HG02610 (cell line): ENCODE data around the gene CLIC5.

Experiments
- ATAC-seq: cut with Tn5 transposase; IDR thresholded peaks from one replicate; pipeline ENCODE4 v1.9.1; 2021; ENCODE audit warnings: mild to moderate bottlenecking, moderate library complexity; ENCODE audit not compliant: unreplicated experiment

Gene CLIC5

GRCh38 chr6:46000905-46001304, 14.8 kb downstream of the CLIC5 start:
- ATAC-seq: no peak

GRCh38 chr6:45998524-45998923, 17.1 kb downstream of the CLIC5 start:
- ATAC-seq: no peak

- ATAC-seq: no peak
Measured at GRCh38 chr6:45997875-45998506, 17.7 kb downstream of the CLIC5 start.

GRCh38 chr6:45991189-45991588, 24.5 kb downstream of the CLIC5 start:
- ATAC-seq: no peak

GRCh38 chr6:45990162-45990561, 25.5 kb downstream of the CLIC5 start:
- no peak for ATAC-seq

GRCh38 chr6:45988635-45989034, 27.0 kb downstream of the CLIC5 start:
- ATAC-seq: no peak

GRCh38 chr6:45987856-45988255, 27.8 kb downstream of the CLIC5 start:
- no peak for ATAC-seq

- ATAC-seq: no peak
Measured at GRCh38 chr6:45986746-45987274, 28.9 kb downstream of the CLIC5 start.

- no peak for ATAC-seq
Measured at GRCh38 chr6:45984788-45985425, 30.8 kb downstream of the CLIC5 start.

GRCh38 chr6:45984347-45984746, 31.3 kb downstream of the CLIC5 start:
- no peak for ATAC-seq

- no peak for ATAC-seq
Measured at GRCh38 chr6:45983062-45983461, 32.6 kb downstream of the CLIC5 start.

GRCh38 chr6:45982280-45983036, 33.2 kb downstream of the CLIC5 start:
- ATAC-seq: no peak

GRCh38 chr6:45981046-45981445, 34.6 kb downstream of the CLIC5 start:
- ATAC-seq: no peak

GRCh38 chr6:45979311-45979710, 36.3 kb downstream of the CLIC5 start:
- no peak for ATAC-seq

- no peak for ATAC-seq
Measured at GRCh38 chr6:45974596-45974995, 41.1 kb downstream of the CLIC5 start.

- no peak for ATAC-seq
Measured at GRCh38 chr6:45972795-45973503, 42.7 kb downstream of the CLIC5 start.

- ATAC-seq: no peak
Measured at GRCh38 chr6:45971287-45971686, 44.4 kb downstream of the CLIC5 start.

- no peak for ATAC-seq
Measured at GRCh38 chr6:45970326-45970725, 45.3 kb downstream of the CLIC5 start.

- ATAC-seq: no peak
Measured at GRCh38 chr6:45969883-45970282, 45.8 kb downstream of the CLIC5 start.

- ATAC-seq: no peak
Measured at GRCh38 chr6:45969026-45969425, 46.6 kb downstream of the CLIC5 start.

- no peak for ATAC-seq
Measured at GRCh38 chr6:45967363-45967762, 48.3 kb downstream of the CLIC5 start.
